Jurkat, Clone E6-1 (cell line): ENCODE data around the gene ITGB4.

Experiments used
- DNase-seq: peaks from one replicate; pipeline ENCODE4 v3.0.0-alpha.2; 2011; ENCODE audit warnings: low read depth, low spot score
- H3K4me3 ChIP-seq: 2 replicates; pipeline ENCODE4 v1.5.1; 2011; ENCODE audit warnings: mild to moderate bottlenecking, low read length, control low read depth, moderate library complexity

Gene ITGB4

DNA sequence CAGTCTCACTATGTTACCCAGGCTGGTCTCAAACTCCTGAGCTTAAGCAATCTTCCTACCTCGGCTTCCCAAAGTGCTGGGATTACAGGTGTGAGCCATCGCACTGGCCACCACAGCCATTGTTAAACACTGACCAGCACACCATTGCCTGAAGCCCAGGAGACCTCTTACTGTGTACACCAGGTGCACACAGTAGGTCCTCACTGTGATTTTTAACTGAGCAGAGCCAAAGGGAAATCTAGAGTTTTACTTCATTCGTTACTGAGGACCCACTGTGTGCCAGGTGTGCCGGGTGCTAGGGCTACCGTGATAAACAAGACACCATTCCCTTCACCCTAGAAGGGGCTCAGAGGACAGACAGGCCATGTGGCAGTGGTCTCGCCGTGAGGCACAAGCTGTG is 4.2 kb downstream of the ITGB4 start:
- no peak overlapping the region for H3K4me3 ChIP-seq
- no peak for DNase-seq

DNA sequence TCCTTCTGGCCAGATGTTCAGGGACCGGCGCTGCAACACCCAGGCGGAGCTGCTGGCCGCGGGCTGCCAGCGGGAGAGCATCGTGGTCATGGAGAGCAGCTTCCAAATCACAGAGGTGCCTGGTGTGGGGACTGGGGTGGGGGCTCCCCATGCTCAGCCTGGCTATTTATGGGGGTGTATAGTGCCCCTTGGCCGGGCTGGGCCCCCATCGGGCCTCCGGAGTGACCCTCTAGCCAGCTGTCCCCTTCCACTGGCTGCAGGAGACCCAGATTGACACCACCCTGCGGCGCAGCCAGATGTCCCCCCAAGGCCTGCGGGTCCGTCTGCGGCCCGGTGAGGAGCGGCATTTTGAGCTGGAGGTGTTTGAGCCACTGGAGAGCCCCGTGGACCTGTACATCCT is 6.1 kb downstream of the ITGB4 start:
- DNase-seq = no peak
- no peak overlapping the region for H3K4me3 ChIP-seq

DNA sequence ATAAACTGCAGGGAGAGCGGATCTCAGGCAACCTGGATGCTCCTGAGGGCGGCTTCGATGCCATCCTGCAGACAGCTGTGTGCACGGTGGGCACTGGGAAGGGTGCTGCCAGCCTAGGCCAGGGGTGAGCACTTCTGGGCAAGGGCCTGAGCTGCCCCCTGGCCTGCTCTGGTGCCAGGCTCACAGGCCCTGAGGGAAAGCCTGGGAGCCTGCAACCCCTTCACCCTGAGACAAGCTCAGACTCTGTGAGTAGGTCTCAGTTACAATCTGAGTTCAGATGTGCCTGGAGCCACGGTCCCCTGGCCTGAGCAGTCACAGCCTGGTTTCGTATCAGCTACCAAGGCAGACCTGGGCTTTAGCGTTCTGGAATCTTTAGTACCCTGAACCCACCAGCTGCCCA is 8.1 kb downstream of the ITGB4 start:
- no peak overlapping the region for H3K4me3 ChIP-seq
- DNase-seq = no peak

DNA sequence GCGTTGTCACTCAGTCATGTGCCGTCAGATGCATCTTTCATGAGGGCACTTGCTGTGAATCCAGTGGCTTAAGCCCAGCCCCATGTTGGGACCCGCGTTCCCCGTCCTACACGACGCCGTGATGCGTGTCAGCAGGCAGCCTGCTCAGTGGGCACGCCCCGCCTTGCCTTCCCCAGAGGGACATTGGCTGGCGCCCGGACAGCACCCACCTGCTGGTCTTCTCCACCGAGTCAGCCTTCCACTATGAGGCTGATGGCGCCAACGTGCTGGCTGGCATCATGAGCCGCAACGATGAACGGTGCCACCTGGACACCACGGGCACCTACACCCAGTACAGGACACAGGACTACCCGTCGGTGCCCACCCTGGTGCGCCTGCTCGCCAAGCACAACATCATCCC is 8.8 kb downstream of the ITGB4 start:
- H3K4me3 ChIP-seq = no peak overlapping the region
- no peak for DNase-seq

DNA sequence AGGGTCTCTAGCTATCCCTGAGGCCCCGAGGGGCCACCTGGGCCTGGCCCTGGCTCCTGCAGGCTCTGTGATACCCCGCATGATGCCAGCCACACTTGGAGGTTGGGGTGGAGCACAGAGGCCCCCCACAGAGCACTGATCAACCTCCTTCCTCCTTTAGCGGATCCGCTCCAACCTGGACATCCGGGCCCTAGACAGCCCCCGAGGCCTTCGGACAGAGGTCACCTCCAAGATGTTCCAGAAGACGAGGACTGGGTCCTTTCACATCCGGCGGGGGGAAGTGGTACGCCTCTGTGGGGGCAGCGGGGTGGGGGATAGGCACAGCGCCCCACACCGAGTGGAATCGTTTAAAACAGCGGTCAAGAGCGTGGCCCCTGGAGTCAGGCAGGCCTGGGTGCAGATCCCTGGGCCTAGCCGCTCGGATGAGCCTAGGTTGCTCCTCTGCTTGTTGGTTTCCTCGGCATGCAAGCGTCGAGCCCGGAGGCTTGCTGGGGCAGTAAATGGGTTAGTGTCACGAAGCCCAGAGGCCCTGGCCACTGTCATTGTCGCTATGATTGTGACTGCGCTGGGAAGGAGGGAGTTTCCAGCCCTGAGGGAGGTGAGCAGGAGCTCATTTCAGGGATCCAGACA is 9.9 kb downstream of the ITGB4 start:
- no peak for DNase-seq
- H3K4me3 ChIP-seq = no peak overlapping the region

DNA sequence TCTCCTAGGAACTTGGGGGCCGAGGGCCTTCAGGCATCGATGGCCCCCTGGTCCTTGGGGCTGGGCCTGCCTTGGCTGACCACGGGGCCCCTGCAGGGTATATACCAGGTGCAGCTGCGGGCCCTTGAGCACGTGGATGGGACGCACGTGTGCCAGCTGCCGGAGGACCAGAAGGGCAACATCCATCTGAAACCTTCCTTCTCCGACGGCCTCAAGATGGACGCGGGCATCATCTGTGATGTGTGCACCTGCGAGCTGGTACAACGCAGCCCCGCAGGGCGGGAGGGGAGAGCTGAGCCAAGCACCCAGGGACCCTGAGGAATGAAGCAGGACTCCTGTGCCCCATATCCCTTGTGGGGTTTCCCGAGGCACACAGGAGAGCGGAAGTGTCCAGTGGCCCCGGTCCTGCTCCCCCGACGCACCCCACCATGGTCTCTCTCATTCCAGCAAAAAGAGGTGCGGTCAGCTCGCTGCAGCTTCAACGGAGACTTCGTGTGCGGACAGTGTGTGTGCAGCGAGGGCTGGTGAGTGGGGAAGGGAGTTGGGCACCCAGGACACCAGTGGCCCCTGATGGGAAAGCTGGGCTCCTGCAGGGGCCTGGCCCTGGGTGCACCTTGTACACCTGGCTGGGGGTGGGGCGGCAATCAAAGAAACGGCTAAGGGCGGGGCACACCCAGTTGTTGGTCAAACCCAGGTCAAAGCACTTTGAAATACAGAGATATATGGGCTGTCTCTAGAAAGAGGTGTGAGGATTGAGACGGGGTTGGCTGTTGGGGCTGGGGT is 10.6 kb downstream of the ITGB4 start:
- DNase-seq = no peak
- no peak overlapping the region for H3K4me3 ChIP-seq

DNA sequence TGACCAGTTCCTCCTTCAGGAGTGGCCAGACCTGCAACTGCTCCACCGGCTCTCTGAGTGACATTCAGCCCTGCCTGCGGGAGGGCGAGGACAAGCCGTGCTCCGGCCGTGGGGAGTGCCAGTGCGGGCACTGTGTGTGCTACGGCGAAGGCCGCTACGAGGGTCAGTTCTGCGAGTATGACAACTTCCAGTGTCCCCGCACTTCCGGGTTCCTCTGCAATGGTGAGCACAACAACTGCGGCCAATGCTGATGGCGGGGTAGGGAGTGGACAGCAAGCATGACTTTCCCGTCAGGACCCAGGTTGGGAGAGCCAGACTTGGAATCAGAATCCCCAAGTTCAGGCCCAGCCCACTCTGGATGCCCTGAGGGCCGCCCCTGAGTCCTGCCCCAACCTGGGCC is 12.2 kb downstream of the ITGB4 start:
- no peak overlapping the region for H3K4me3 ChIP-seq
- no peak for DNase-seq

DNA sequence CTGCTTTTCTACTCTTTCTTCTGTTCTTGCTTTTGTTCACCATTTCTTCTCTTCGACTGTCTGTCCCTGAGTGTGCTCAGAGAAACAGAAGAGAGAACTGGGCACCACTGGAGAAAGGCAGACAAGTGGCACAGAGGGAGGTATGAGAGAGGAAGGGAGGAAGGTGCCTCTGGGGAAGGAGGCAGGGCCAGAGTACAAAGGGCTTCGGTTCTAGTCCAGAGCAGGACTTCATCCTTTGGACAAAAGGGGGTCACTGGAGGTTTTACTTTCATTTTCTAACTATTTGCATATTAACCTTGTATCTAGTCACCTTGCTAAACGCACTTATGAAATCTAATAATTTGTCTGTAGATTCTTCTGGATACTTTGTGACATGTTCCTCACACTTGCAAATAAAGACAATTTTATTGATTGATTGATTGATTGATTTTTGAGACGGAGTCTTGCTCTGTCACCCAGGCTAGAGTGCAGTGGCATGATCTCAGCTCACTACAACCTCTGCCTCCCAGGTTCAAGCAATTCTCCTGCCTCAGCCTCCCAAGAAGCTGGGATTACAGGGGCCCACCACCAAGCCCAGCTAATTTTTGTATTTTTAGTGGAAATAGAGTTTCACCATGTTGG is 13.5 kb downstream of the ITGB4 start:
- no peak overlapping the region for H3K4me3 ChIP-seq
- no peak for DNase-seq

DNA sequence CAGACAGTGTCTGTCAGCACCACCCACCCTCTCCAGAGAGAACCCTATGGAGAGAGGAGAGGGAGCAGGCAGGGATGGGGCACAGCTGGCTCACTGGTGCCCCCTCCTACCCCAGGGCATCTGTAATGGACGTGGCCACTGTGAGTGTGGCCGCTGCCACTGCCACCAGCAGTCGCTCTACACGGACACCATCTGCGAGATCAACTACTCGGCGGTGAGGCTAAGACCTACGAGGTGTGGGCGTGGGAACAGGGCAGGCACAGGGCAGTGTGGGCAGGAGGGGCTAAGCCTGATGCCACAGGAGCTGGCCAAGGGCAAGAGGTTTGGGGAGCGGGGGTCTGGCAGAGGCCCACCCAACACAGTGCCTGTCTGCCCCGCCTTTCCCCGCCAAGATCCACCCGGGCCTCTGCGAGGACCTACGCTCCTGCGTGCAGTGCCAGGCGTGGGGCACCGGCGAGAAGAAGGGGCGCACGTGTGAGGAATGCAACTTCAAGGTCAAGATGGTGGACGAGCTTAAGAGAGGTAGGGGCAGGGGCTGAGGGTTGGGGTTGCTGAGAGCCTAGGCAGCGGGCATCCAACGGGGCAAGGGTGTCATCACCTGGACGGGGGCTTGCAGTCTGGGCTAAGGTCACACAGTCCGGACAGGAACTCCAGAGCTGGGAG is 15.0 kb downstream of the ITGB4 start:
- DNase-seq = no peak
- H3K4me3 ChIP-seq = no peak overlapping the region

DNA sequence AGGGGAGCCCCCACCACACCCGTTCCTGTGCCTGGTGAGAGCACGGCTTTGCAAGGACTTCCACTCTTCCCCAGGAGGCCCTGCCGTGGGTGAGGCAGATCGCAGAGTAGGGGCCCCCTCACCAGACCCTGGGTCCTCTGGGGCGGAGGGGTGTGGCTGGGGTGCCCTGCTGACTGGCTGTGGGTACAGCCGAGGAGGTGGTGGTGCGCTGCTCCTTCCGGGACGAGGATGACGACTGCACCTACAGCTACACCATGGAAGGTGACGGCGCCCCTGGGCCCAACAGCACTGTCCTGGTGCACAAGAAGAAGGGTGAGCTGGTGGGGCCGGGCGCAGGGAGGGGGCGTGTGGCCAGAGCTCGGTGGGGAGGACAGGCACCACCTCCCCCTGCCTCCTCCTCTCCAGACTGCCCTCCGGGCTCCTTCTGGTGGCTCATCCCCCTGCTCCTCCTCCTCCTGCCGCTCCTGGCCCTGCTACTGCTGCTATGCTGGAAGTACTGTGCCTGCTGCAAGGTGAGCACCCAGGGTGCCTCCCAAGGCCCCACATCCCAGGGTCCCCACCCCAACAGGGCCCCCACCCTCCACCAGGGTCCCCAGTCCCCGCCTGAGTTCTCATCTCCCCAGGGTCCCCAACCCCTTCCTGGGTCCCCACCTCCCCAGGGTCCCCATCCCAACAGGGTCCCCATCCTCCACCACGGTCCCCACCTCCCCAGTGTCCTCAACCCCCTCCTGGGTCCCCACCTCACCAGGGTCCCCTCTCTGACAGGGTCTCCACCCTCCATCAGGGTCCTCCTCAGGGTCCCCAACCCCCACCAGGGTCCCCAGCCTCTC is 16.1 kb downstream of the ITGB4 start:
- H3K4me3 ChIP-seq = no peak overlapping the region
- no peak for DNase-seq

DNA sequence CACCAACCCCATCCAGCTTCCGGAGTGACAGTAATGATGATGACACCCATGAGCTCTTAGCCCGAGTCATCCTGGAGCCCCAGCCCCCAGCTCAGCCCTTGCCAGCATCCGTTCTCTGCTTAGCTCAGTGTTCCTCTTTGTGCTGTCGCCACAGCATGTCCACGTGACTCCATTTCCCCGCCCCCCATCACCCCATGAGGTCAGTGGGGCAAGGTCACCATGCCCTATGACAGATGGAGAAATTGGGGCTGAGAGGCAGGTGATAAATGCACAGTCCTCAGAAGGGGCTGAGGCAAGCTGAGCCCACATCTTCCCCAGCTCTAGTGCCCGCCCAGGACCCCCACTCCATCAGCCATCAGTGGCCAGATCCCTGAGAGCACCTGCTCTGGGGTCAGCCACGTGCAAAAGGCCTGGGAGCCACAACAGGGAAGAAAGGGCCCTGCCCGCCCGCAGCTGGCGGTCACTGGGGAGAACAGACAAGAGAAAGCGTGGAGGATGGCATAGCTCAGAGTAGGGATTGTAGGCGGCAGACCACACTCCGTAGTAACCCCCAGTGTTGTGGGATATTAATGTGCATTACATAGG is 17.1 kb downstream of the ITGB4 start:
- H3K4me3 ChIP-seq = no peak overlapping the region
- DNase-seq = no peak

DNA sequence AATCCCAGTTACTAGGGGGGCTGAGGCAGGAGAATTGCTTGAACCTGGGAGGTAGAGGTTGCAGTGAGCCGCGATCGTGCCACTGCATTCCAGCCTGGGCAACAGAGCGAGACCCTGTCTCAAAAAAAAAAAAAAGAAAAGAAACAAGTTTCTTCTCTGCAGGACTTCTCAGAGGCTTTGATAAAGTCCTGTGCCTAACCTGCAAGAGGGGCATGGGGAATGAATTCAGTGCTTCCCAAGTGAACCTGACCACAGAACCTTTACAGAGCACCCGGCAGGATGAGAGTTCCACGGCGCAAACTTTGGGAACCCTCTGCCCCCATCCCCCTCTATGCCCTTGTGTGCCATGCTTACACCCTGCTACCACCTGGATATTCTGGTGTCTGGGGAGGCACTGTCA is 17.9 kb downstream of the ITGB4 start:
- H3K4me3 ChIP-seq = no peak overlapping the region

DNA sequence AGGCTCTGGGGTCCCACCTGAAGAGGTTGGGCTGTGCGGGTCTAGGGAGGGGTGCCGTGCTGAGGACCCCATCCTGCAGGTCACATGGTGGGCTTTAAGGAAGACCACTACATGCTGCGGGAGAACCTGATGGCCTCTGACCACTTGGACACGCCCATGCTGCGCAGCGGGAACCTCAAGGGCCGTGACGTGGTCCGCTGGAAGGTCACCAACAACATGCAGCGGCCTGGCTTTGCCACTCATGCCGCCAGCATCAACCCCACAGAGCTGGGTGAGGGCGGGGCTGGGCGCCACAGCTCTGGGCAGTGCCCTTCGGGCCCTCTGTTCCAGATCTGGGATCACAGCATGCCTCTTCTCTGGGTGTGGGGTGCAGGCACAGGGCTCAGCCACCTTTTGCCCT is 18.5 kb downstream of the ITGB4 start:
- DNase-seq = no peak
- no peak overlapping the region for H3K4me3 ChIP-seq

More for the DNA sequence above, 17.9 kb downstream of the ITGB4 start:
- DNase-seq = no peak

DNA sequence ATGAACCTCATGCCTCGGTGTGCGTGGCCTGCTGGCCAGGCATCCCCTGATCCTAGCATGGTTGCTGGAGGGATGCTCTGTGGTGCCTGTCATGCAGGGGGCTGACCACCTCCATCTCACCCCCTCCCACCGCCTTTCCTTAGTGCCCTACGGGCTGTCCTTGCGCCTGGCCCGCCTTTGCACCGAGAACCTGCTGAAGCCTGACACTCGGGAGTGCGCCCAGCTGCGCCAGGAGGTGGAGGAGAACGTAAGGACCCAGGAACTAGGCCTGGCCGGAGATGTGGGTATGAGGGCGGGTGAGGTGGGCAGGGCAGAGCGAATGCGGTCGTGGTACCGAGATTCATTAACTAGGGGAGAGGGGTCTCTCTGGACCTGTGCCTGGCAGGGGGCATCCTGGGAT is 19.0 kb downstream of the ITGB4 start:
- H3K4me3 ChIP-seq = no peak overlapping the region
- no peak for DNase-seq

DNA sequence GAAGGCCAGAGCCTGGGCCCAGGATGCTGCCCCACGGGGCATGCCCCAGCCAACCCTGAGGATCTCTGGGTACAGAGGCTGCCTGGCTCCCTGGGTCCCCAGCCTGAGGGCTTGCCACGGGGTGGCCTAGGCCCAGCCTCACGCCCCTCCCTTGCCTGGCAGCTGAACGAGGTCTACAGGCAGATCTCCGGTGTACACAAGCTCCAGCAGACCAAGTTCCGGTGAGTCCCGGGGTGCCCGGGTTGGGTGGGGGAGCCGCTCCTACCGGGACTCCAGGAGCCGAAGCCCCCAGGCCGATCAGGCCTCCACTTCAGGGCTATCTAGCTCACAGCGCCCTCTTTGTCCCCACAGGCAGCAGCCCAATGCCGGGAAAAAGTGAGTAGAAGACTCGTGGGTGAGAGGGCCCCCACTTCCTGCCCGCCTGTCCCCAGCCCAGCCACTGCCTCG is 19.4 kb downstream of the ITGB4 start:
- no peak overlapping the region for H3K4me3 ChIP-seq

DNA sequence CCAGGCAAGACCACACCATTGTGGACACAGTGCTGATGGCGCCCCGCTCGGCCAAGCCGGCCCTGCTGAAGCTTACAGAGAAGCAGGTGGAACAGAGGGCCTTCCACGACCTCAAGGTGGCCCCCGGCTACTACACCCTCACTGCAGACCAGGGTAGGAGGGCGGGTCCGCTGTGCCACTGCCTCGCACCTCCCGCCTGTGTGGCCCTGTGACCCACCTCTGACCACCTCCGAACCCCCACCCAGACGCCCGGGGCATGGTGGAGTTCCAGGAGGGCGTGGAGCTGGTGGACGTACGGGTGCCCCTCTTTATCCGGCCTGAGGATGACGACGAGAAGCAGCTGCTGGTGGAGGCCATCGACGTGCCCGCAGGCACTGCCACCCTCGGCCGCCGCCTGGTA is 21.1 kb downstream of the ITGB4 start:
- no peak for DNase-seq
- no peak overlapping the region for H3K4me3 ChIP-seq

More for the DNA sequence above, 19.4 kb downstream of the ITGB4 start:
- no peak for DNase-seq

DNA sequence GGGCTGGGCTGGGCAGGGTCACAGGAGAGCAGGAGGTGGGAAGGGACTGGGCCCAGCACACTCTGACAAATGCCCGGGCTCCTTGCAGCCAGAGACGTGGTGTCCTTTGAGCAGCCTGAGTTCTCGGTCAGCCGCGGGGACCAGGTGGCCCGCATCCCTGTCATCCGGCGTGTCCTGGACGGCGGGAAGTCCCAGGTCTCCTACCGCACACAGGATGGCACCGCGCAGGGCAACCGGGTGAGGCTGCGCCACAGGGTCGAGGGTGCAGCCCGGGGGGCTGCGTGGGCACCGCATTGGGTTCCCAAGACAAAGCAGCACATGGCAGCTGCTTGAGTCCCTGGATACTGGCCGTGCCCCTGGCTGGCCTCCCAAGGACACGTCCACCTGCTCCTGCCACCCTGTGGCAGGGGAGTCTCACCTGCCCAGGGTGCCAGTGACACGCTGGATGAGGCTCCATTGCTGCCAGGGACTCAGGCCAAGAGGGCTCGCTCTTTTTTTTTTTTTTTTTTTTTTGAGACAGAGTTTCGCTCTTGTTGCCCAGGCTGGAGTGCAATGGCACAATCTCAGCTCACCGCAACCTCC is 22.5 kb downstream of the ITGB4 start:
- no peak overlapping the region for H3K4me3 ChIP-seq
- no peak for DNase-seq

DNA sequence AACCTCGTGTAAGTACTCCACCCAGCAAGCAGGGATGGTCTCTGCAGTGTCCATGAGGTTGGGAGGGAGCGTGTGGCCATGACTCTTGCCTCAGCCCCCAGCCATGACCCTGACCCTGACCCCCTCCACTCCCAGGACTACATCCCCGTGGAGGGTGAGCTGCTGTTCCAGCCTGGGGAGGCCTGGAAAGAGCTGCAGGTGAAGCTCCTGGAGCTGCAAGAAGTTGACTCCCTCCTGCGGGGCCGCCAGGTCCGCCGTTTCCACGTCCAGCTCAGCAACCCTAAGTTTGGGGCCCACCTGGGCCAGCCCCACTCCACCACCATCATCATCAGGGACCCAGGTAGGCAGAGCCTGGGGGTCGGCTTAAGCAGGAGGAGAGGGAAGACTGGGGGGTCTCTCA is 27.4 kb downstream of the ITGB4 start:
- no peak overlapping the region for H3K4me3 ChIP-seq
- no peak for DNase-seq
